NCI-H2196 treated with DMSO at 0.1 percent for 48 hours (cell line): ENCODE data around the gene CCR6.

Experiments
- DNase-seq: peaks from one replicate; lab custom pipeline; 2025; ENCODE audit not compliant: unreplicated experiment; lab: John Stamatoyannopoulos, UW

CCR6 gene

DNA sequence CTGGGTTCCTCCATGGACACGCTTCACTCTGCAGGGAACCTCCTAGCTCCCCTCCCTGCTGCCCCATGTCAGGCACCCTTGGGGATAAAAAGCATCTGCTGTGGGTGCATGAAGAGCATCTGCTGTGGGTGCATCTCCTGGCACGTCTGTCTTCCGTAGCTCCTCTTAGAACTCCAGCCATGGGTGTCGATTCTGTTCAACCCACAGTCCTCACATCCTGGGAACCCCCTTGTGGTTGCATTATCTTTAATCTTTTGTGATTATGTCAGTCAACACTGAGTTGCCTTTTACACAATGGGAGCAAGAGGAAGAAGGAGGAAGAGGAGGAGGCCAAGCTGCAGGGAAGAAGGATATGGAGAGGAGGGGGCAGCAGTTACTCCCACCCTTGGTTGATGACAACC, 24.1 kb upstream of the CCR6 start:
- no peak for DNase-seq

DNA sequence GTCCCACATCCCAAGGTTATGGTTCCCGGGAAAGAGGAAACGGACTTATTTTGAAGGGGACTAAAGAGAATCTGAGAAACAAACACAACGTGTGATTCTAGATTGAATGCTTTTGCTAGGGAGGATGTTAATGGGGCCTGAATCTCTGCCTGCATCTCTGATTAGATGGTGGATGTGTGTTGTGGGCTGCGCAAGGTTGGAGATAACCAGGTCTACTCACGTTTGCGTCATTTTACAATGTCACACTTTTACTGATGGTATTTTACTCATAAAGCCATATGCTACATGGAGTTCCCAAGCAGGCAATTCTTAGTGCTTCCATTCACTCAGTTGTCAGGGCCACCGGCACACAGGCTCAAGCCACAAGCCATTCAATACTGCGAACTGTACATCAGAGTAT, 23.2 kb upstream of the CCR6 start:
- DNase-seq = no peak

DNA sequence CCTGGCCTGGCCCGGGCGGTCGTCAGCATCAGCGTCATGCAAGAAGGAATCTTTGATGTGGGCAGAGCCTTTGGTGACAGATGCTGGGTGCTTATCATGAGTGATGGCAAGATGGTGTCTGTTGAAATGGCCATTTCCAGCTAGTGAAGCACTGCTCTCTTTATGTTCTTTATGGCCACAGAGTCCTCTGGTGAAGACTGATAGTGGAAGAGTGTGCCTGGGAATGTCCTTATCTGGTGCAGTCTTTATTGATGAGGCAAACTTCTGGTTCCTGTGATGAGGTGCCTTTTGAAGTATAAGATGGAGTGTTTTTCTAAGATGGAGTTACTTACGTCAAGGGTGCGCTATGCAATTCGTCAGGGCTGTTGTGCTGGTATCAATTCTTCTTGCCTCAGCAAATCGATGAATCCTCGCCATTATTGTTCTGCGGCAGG, 22.6 kb upstream of the CCR6 start:
- no peak for DNase-seq

DNA sequence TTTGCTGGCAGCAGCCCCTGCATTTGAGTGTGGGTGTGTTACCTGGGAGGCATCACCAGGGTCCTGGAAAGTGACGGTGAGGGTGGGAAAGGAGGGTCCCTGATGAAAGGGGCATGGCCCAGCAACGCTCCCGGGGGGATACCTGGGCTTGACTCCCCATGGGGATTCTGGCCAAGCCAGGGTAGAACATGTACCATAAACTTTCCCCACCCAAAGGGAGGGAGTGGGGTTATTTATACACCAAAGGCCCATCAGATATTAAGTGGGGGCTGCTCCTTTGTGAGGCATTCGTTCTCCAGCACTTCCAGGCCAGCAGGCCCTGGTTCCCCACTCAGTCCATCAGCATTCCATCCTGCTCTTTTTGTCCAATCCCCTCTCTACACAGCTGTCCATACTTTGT, 20.6 kb upstream of the CCR6 start:
- no peak for DNase-seq

DNA sequence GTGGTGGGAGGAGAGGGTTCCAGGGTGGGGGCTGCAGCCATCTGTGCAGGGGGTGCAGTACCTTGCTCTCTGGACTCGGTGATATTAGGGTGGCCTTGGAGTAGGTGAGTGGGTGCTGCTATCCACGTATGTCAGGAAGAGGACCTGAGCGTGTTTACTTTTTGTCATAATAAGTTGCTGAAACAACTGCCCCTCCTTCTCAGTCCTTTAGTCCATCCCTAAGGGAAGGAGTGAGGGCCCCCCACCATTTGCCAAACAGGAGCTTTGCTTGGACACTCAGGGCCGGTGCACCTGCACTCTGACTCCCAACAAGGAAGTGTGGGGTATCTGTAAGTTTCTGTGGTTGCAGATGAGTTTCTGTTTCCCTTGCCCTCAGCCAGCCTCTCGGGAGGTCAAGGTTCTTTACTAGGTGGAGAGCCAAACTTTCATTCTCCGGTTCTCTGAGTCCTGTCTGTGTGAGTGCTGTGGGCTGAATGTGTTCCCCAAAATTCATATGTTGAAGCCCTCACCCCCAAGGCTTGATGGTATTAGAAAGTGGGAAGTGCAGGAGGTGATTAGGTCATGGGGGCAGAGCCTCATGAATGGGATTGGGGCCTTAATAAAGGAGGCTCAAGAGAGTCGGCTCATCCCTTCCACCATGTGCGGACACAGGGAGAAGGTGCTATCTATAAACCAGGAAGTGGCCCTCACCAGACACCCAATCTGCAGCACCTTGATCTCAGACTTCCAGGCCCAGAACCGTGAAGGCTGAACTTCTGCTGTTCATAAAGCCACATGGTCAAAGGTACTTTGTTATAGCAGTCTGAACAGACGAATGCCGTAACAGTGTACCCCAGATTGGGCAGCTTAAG, 19.6 kb upstream of the CCR6 start:
- DNase-seq = no peak

DNA sequence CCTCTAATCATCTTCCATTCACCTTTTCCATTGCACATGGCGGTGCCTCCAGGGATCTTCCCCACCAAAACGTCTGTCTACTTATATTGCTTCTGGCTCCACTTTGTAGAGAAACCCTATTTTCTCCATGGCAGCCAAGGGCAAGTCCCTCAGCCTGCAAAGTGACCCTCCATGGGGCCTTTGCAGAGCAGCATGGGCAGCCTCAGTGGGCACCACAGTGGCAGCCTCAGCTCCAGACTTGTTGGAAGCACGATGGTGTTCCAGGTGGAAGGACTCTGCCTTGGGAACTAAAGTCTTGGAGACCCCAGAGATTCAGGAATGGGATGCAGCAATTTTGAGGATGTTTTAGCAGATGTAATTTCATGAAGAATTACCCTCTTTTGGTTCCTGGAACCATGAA, 18.5 kb upstream of the CCR6 start:
- no peak for DNase-seq

DNA sequence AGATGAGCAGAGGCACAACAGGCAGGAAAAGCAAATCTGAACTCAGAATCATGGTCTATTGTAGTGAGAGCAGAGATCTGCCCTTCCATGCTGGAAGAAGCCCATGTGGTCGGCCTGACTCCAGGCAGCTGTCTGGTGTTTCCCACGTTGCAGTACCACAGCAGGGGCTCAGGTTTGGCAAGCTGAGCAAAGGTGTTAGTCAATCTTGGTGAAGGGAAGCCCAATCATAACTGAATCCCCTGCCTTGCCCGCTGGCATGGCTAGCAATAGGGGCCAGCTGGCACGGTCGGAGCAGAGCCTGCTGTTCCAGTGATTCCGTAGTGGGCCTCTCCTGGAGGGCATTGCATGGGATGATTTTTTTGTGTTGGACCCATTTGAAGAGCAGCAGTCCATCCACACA, 17.8 kb upstream of the CCR6 start:
- no peak for DNase-seq

DNA sequence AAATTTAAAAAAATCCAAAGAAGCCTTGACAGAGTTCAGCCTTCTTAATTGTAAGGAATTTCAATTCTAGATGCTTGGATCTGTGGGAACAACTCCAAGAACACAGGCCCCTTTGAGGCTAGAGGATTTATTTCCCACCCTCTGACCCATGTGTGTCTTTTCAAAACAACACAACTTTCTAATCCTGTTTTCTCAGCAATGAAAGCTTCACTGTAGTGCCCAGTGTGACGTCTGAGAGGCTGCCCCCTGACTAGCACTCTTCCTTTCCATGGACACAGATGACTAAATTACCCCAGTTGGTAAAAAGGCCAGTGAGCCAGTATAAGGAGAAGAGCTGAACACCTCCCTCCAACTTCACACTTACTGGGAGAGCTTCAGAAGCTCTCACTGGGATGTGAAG, 16.5 kb upstream of the CCR6 start:
- no peak for DNase-seq

DNA sequence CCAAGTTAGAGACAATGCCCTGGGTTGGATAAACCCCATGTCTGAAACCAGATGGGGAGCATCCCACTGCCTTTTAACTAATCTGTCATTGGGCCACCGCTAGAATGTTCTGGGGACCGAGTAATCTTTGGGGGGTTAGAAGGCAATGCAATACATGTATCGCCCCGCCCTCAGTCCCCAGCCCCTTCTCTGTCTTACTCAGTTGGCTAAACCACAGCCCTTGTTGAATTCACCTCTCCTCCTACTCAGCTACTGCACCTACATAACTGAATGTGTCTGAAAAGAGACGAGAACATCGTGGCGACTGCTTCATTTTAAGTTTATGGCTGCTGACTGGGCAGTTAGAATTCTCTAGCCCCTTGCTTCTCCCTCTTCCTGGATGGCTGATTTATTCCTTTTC, 15.1 kb upstream of the CCR6 start:
- no peak for DNase-seq

DNA sequence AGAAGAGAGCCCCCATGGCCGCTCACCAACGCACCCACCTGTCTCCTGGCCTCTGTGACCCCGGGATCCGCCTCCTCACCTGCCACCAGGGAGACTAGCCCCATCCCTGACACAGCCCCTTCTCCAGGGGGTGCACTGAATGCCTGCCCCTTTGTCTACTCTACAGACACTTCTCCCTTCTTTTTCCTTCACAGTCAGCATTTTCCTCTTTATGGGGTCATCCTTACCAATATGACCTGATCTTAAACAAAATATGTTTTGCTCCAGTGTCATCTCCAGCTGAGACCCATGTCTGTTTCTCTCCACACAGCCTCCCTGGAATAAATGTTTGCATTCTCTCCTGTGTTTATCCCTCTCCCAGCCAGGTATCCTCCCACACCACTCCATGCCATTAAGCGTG, 14.6 kb upstream of the CCR6 start:
- no peak for DNase-seq

DNA sequence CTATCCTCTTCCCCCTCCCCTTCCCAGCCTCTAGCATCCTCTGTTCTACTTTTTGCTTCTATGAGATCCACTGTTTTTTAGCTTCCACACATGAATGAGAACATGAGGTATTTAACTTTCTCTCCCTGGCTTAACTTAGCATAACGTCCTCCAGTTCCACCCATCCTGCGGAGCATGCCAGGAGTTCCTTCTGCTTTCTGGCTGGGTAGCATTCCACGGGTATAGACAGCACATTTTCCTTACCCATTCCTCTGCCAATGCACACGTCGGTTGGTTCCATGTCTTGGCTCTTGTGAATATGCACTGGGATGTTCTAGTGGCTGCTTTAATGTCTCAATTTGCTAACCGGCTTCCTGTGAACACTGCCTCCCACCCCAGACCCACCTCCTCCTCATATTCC, 13.2 kb upstream of the CCR6 start:
- no peak for DNase-seq

DNA sequence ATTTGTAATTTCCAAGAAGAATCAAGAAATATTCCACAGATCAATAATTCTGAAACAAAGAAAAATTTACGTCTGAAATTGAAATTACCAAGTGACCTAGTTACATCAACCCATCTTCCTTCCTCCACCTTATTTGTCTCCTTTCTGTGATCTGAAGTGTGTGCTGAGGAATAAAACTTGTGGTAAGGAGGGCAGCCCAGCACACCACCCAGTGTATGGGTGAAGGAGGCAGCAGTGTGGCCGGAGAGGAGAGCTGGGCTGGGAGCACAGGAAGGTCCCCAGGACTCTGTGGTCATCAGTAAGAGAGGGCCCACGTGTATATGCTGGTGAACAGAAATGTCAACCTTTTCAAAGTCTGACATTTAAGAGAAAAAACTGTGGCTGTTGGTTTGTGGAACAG, 11.3 kb upstream of the CCR6 start:
- DNase-seq = no peak

DNA sequence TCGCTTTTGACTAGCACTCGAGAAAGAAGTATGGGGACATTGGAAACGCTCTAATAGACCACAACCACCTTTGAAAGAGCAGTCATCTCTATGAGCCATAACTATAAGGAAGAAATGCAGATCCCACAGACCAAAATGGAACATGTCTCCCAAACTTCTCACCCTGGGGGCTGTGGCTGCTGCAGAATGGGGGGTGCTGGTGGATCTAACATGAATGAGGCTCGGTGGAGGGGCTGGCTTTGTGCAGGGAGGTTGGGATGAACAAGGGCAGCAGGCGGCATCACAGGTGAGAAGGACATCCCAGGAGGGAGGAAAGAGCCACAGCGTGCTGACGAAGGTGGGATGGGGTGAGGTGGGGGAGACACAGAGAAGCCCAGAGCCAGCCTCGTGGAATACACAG, 10.5 kb upstream of the CCR6 start:
- DNase-seq = no peak

DNA sequence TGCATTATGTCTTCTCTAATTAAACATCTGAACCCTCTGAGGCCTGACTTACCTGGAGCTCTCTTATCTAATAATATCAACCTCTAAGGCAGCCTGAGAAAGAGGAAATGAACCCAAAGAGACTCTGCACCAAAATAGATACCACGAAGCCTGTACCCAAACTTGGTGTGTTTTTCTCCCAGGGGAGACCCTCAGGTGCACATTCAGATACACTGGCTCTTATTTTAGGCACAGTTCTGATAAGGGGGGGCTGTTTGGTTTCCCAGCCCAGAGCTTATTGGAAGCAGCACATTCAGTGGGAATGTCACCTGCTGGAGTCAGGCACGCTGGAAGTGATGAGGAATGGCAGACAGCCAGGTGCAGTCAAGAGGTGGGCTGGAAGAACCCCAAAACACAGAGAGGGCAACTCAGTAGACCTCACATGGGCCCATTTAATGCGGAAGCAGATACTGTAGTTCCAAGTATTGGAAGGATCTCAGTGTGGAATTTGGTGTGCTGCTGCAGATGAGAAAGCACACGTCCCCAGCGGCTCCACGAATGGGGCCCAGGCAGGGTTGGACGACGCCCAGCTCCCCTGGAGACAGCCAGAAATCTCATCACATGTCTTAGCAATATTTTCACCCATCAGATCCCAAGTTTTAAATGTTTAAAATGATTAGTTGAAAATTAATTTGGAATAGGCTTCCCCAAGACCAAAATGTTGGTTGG, 9.7 kb upstream of the CCR6 start:
- DNase-seq = no peak

DNA sequence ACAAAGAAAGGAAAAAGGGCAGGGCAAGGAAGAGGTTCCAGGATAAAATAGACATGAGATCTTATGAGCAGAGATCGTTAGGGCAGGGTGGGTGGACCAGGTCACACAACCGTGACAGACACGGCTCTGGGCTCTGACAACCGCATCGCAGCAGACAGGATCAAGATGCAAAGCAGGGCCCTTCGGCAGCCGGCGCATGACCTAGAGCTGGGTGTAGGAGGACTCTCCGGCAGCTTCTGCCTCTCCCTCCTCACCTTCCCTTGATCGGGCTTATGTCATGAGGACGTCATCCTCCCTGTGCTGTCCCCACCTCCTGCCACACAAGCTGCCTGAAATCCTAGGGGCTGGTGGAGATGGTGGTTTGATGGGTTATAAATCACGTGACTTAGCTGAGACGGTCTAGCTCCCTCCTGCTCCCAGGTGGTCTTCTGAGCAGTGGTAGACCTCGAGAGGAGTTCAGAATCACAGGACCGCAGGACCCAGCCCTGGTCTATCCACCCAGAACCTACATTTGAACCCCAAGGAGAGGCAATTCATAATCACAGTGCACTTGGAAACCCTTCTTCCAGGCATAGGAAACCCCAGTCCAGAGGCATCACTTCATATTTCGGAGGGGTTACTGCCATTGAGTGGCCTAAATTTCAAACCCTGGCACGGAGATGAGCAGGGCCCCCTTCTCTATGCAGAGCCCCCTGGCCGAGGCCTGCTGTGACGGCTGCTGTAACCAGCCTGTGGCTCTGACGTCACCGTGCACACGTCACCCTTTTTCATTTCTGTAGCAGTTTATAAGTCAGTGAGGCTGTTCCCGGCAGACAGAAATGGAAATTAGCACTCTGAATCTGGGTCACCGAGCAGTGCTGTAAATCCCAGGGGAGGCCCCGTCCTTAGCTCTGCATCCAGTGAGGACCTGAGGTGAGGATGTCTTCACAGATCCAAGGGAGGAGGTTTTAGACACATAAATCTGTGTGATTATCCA, 8.7 kb upstream of the CCR6 start:
- DNase-seq = no peak

DNA sequence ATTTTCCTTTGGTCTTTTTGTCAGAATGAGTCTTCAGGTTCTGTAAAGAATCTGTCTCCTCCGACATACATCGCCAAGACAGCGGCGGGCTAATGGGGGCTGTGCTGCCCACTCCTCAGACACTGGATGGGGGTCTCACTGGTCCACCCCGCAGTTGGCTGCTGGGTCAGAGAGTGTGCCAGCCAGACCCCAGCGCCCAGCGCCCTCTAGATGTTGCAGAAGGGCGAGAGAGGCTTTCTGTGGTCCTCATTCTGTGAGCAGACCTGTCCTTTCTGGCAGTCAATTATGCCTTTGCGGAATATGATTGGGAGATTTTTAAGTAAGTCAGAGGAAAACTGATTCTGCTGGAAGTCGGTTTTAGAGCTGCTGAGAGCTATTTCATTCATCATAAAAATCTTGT, 7.8 kb upstream of the CCR6 start:
- no peak for DNase-seq

DNA sequence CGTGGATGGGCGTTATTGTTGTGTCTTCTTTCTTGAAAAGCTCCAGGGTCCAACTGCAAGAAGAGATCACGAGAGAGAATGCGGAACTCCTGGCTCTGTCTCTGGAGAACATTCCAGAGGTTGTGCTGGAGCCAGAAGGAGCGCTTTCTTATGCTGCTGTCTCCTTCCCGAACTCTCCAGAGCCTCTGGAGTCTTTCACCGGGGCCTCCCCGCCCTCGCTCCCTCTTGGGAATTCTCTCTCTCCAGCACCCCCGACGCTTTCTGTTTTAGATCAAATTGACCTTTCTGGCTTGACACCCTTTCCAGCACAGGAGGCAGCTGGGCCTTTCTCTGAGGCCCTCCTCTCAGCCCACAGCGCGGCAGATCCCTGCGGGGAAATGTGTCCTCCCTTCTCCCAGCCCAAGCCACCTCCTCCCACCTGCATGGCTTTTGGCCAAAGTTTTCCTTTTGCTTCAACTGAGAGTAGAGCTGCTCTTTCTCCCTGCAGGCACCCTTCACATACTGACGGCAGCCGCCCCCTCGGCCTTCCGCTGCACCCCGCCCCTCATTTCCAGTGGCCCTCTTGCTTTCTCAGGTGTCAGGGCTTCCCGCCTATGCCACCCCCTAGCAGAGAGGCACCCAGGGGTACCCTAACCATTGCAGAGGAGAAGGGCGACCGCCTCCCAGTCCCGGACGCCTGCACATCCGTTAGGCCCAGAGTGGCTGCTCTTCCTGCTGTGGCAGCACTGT, 6.6 kb upstream of the CCR6 start:
- no peak for DNase-seq

DNA sequence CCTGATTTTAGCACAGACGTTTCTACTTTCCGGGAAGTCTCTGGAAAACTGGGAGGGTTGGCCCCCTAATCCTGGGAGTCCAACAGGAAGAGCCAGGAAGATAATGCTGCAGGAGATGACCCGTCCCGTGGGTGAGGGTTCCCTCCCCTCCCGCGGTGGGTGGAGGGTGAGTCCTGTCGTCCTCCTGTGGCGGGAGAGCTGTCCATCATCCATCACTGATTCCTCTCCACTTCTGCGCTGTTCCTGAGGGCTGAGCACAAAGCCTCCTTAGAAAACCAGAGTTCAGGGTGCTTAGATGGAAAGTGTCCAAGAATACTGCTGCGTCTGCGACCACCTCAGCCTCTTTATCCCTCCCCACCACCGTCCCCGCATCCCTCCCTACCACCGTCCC, 6.1 kb upstream of the CCR6 start:
- DNase-seq = no peak

DNA sequence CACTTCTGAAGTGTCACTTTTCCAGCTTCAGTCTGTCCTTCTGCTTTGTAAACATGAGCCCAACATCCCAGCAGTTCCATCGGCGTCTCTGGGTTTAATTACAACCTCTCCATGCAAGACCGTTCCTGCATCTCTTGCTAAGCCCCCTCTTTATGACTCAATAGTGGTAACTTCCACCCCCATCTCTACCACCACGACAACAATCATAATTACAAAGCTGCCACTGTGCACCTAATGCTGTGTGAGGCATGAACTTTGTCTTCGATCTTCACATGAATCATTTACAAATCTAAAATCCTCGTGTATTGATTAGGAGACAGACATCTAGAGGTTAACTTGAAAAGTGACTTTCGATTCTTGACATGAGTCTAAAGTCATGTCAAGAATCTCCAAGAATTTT, 4.9 kb upstream of the CCR6 start:
- no peak for DNase-seq

DNA sequence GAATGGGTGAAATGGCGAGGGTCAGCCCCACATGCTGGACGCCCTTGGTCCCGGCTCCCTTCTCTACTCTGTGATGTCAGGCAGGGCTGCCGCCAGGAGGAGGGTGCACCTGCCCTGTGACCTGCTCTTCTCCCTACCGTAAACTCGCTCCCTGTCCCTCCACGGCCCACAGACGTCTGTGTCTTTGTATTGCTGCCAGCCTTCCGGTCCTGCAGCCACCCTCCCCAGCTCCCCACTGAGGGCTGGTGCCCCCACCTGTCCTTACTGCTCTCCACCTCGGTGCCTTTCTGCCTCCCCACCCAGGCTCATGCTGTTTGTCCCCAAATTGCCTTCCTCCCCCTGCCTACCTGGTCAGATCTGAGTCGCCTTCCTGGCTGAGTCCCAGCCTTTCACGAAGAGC, 4.1 kb upstream of the CCR6 start:
- DNase-seq = no peak
